GM18508 (cell line): Measurements from ENCODE around the gene PTGFR.

Source experiments
- ATAC-seq: cut with Tn5 transposase; IDR thresholded peaks from one replicate; pipeline ENCODE4 v1.9.1; 2021; ENCODE audit warnings: moderate number of reproducible peaks; ENCODE audit not compliant: insufficient read depth, unreplicated experiment

The PTGFR gene

DNA sequence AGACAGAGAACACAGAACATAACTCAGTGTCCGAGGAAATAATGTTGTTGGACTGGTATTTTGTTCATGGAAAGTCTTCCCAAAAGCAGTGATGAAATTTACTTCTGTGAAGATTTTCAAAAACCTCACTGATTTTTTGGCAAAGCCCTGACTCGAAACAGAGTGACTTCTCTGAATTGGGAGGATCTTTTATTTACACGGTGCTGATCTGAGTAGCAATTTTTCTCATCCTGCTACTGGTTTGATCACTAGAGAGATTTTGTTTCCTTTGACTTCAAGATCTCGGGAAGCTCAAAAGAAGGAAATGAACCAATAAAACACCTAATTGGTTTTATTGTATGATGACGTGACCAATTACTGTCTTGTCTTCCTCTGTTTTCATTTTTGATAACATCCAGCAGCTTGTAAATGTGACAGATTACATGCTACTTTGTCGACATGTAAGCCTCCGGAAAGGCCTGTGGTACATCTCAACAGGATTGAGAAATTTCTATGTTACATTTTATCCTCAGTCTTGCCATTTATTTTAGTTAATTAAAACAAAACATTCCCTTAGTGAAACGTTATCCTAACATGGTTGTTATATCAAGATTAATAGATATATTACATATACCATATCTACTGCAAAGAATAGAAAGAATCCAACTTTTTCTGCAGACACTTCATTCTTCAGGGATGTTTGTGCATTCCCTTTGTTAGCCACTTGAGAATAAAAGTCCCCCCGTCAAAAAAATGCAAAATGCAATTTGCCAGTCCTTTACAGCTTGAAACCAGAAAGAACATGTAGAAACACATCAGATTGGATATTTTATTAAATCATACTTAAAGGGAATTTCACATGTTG is 86.7 kb downstream of the PTGFR start:
- ATAC-seq = no peak

DNA sequence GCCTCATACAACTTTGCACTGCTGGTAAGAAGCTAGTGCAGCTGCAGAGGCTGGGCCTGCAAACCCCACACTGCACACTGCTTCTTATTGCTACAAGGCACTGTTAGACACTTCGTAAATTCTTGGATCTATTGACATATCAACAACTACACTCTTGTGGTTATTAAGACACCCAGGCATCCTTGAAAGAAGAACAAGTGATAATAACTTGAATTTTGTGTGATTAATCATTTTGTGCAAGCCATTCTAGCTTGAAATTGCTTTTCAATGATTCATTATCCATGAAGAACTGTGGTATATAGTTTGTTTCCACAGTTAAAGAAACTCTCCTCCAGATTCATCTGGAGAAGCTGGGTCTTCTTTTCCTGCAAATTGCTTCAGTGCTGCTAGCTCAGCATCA is 95.8 kb downstream of the PTGFR start:
- ATAC-seq = no peak

DNA sequence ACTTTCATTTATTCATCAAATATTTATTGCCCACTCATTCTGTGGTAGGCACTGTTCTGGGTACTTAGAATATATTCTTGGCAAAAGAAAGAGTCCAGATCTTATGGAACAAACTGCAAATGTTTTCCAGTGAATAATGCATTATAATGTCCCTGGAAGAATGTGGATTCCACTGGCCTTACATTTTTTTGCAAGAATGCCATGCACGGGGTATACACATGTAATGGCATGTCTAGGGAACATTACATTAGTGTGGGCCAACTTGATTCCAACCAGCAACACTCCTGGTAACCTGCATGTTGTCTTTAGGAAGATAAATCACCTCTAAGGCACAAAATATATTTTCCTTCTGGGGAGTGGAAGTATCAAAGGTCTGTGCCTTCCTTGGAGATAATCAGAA is 96.4 kb downstream of the PTGFR start:
- no peak for ATAC-seq
